Measurements from ENCODE around the gene GALNT10.

DNA sequence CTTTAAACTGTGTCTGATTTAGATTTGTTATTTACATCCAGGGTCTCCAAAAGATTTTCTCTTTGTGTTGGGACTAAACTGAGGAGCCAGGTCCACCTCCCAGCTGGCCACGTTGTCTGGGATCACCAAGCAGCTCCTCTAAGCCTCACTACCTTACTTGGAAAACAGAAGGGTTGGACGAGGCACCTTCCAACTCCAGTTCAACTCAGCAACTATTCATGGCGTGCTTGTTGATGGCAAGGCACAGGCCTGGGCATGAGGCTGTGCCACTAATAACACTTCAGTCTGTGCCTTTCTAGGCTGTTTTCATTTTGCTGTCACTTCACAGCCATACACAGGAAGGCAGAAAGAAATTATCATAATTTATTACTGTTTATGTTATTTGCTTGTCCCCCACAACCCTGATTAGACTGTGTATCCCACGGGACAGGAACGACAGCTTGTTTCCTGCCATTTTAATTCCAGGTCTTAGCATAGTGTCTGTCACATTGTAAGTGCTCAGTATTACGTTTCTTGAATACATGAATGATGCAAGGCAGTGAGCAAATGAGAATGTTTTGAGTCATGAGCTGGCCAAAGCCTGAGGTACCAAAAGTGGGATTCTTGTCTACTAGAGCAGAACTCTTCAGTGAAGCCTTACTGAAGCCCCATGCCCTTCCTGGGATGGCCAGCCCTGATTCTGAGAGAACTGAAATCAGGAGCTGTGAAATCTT is 125.8 kb downstream of the GALNT10 start:
- TF ChIP-seq EZH2phosphoT487 (IDR thresholded peaks at IDR 0.05; ENCODE audit: low read depth, severe bottlenecking, unreplicated experiment) (no peak), EZH2 (IDR thresholded peaks at IDR 0.05; ENCODE audit: borderline replicate concordance) (no peak)
